Cardiac muscle cell (in vitro differentiated cells and primary cell): Measurements from ENCODE around the gene FCHO1. TPM values are rescaled to one million over a fixed set of nuclear protein-coding genes. Genes with fewer than 3 reads are reported as not detected.
"Not testable (repeated sequence)": the region's sequence is repeated elsewhere in the genome, so short reads cannot be mapped to it uniquely, and the experiment has no call there.

Experiments used
- DNase-seq, 2 donors: peaks; one replicate each; pipeline versions ENCODE4 v3.0.0 to v3.0.0-alpha.2; 2010 to 2017; ENCODE audit warnings: low read depth in 1 of 2, low spot score in 1 of 2
- H3K27ac ChIP-seq: fragments of 200-600 bp; sonication (generic); 2 replicates; pipeline ENCODE4 v1.5.1; 2016
- H3K27me3 ChIP-seq: fragments of 200-600 bp; sonication (generic); 2 replicates; pipeline ENCODE4 v1.6.0; 2016; ENCODE audit warnings: control low read depth
- H3K36me3 ChIP-seq: fragments of 200-600 bp; sonication (generic); 2 replicates; pipeline ENCODE4 v1.5.1; 2016; ENCODE audit warnings: control low read depth
- H3K4me1 ChIP-seq: fragments of 200-600 bp; sonication (generic); 2 replicates; pipeline ENCODE4 v1.8.1; 2017; ENCODE audit warnings: low read depth, mild to moderate bottlenecking, mixed run types
- H3K4me3 ChIP-seq: fragments of 200-600 bp; sonication (generic); 2 replicates; pipeline ENCODE4 v1.5.1; 2016; ENCODE audit warnings: mild to moderate bottlenecking
- H3K9me3 ChIP-seq: fragments of 200-600 bp; sonication (generic); 2 replicates; pipeline ENCODE4 v1.5.1; 2017; ENCODE audit warnings: low read depth, mild to moderate bottlenecking, control low read depth
- CTCF ChIP-seq: IDR thresholded peaks from 2 replicates; pipeline ENCODE4 v1.5.1; 2012; ENCODE audit warnings: low read depth, mild to moderate bottlenecking, low read length
- polyA plus RNA-seq: library from polyadenylated mRNA; unstranded; fragments of >200 nt; fragmentation: Nextera tagmentation; extraction: Ambion mirVana; gene quantifications from 2 replicates; pipeline ENCODE4 v1.2.1, GENCODE V29; 2016
- total RNA-seq: library from RNA; depleted of rRNA; stranded (reverse); fragments of >200 nt; gene quantifications from 2 replicates; pipeline ENCODE4 v1.2.3, GENCODE V29; 2016

Gene FCHO1
- total and polyA plus RNA-seq, 2 experiments from 2014 or later = 2.5 to 3.1 TPM

DNA sequence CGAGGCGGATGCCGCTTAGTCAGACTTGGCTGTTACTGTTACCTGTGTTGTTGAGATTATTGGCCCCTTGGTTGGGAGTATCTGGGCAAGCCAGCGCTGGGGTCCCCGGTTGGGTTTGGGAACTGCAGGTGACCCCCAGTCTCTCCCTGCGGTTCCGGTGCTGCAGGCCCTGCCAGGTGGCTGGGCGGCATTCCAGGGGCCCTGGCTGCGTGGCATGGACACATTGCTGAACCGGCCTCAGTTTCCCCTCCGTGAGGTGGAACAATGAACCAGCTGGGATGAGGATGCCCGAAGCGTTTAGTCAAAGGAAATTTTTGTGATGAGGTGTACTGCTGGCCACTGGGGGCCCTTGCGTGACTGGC is 44.2 kb downstream of the FCHO1 start:
- no peak for TF ChIP-seq CTCF
- DNase-seq = no peak
- Histone ChIP-seq H3K9me3 (no peaks in the 10 kb centered on the region), H3K4me3 (no peak overlapping the region), H3K27me3 (peaks cover 48% of the 10 kb centered on the region), H3K36me3 (no peaks in the 10 kb centered on the region), H3K4me1 (no peaks in the 10 kb centered on the region), H3K27ac (no peak overlapping the region)

DNA sequence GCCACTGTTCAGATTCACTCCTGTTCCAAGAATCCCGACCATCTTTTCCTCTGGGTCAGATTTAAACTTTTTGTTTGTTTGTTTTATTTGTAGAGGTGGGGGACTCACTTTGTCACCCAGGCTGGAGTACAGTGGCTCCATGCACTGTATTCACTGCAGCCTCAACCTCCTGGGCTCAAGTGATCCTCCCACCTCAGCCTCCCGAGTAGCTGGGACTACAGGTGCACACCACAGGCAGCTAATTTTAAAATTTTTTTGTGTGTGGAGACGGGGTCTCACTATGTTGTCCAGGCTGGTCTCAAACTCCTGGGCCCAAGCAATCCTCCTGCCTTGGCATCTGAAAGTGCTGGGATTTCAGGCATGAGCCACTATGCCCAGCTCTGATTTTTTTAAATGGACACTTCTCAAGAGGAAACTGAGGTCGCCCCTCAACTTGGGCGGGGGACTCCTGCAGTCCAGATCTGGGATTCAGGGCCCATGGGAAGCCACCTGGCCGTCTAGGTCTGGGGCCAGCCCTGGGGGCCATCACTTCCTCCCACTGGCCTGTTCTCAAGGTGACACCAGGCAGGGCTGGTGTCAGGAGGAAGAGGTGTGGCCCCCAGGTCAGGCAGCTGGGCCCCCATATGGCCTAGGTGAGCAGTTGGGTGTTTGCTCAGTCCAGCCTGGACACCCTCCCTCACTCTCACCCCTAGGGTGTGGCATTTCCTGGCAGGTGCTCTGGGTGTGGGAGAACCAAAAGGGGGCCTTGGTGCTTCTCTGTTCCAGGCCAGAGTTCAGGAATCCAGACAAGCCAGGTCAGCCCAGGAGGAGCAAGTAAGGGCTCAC is 44.9 kb downstream of the FCHO1 start:
- Histone ChIP-seq H3K27ac (no peak overlapping the region), H3K4me1 (no peaks in the 10 kb centered on the region), H3K27me3 (peaks cover 48% of the 10 kb centered on the region), H3K36me3 (no peaks in the 10 kb centered on the region), H3K4me3 (no peak overlapping the region), H3K9me3 (no peaks in the 10 kb centered on the region)
- no peak for DNase-seq
- TF ChIP-seq CTCF = no peak

- Histone ChIP-seq H3K27me3 (peaks cover 48% of the 10 kb centered on the region), H3K9me3 (no peaks in the 10 kb centered on the region), H3K27ac (no peak overlapping the region), H3K4me1 (no peaks in the 10 kb centered on the region), H3K4me3 (no peak overlapping the region), H3K36me3 (no peaks in the 10 kb centered on the region)
- no peak for TF ChIP-seq CTCF
- DNase-seq = no peak
Observed at GRCh38 chr19:17796838-17797423, 45.7 kb downstream of the FCHO1 start.

GRCh38 chr19:17797424-17798201 is 46.3 kb downstream of the FCHO1 start:
- no peaks in the 10 kb centered on the region for H3K36me3 ChIP-seq
- no peak overlapping the region for H3K27ac ChIP-seq
- H3K9me3 ChIP-seq = no peaks in the 10 kb centered on the region
- no peak overlapping the region for H3K4me3 ChIP-seq
- no peaks in the 10 kb centered on the region for H3K4me1 ChIP-seq
- DNase-seq = no peak
- no peak for TF ChIP-seq CTCF
- peaks cover 48% of the 10 kb centered on the region for H3K27me3 ChIP-seq

GRCh38 chr19:17798599-17798998 is 47.3 kb downstream of the FCHO1 start:
- H3K36me3 ChIP-seq, DNase-seq, H3K27ac ChIP-seq, H3K4me3 ChIP-seq, H3K4me1 ChIP-seq, H3K9me3 ChIP-seq: not testable (repeated sequence)
- peaks cover 44% of the 10 kb centered on the region for H3K27me3 ChIP-seq
